ENCODE results near the gene MEIS1. TPM values are rescaled to one million over a fixed set of nuclear protein-coding genes. Genes with fewer than 3 reads are reported as not detected.

The MEIS1 gene
- total RNA-seq (100 to 1,000 TPM in 2 of 5 donors, 10 to 100 TPM in 3; 31.2 to 172 (median 57.4) TPM), polyA plus RNA-seq (10 to 100 TPM in 1 of 3 donors, 1 to 10 TPM in 2; 4.8 to 36.8 (median 9.8) TPM)
- long read RNA-seq, donor 1, full-length matches to known transcripts = 6 of 58 reads
- long read RNA-seq, donor 1, partial matches to known transcripts = 52 of 58 reads
- long read RNA-seq, donor 1, other reads (novel, unspliced or antisense) = 0 of 58 reads
- long read RNA-seq, donor 2, full-length matches to known transcripts = 32 of 124 reads
- long read RNA-seq, donor 2, partial matches to known transcripts = 83 of 124 reads
- long read RNA-seq, donor 2, other reads (novel, unspliced or antisense) = 9 of 124 reads
- long read RNA-seq, donor 3, full-length matches to known transcripts = 1 of 9 reads
- long read RNA-seq, donor 3, partial matches to known transcripts = 8 of 9 reads
- long read RNA-seq, donor 3, other reads (novel, unspliced or antisense) = 0 of 9 reads
- long read RNA-seq, donor 4, full-length matches to known transcripts = 3 of 3 reads
- long read RNA-seq, donor 4, partial matches to known transcripts = 0 of 3 reads
- long read RNA-seq, donor 4, other reads (novel, unspliced or antisense) = 0 of 3 reads
- long read RNA-seq, donor 5, full-length matches to known transcripts = 9 of 39 reads
- long read RNA-seq, donor 5, partial matches to known transcripts = 30 of 39 reads
- long read RNA-seq, donor 5, other reads (novel, unspliced or antisense) = 0 of 39 reads
- long read RNA-seq, donor 6 = 0 reads
- long read RNA-seq, donor 7, full-length matches to known transcripts = 13 of 84 reads
- long read RNA-seq, donor 7, partial matches to known transcripts = 63 of 84 reads
- long read RNA-seq, donor 7, other reads (novel, unspliced or antisense) = 8 of 84 reads
- long read RNA-seq, donor 8, full-length matches to known transcripts = 3 of 29 reads
- long read RNA-seq, donor 8, partial matches to known transcripts = 26 of 29 reads
- long read RNA-seq, donor 8, other reads (novel, unspliced or antisense) = 0 of 29 reads
- long read RNA-seq, donor 9, full-length matches to known transcripts = 2 of 47 reads
- long read RNA-seq, donor 9, partial matches to known transcripts = 45 of 47 reads
- long read RNA-seq, donor 9, other reads (novel, unspliced or antisense) = 0 of 47 reads
- long read RNA-seq, donor 10, full-length matches to known transcripts = 7 of 26 reads
- long read RNA-seq, donor 10, partial matches to known transcripts = 19 of 26 reads
- long read RNA-seq, donor 10, other reads (novel, unspliced or antisense) = 0 of 26 reads

- peaks cover 0 to 60% (median 26%) of the 10 kb centered on the region in 3 donors for H3K27me3 ChIP-seq
- H3K4me1 ChIP-seq = peaks cover 0 to 34% (median 24%) of the 10 kb centered on the region in 4 donors
- TF ChIP-seq POLR2A (IDR thresholded peaks at IDR 0.05) = peak in 2 of 4 donors; percentile 65 to 84
- no peak for TF ChIP-seq EP300 (IDR thresholded peaks at IDR 0.05)
- peak; percentile 99 for TF ChIP-seq POLR2AphosphoS5 (IDR thresholded peaks at IDR 0.05)
- TF ChIP-seq, protein P1, sequence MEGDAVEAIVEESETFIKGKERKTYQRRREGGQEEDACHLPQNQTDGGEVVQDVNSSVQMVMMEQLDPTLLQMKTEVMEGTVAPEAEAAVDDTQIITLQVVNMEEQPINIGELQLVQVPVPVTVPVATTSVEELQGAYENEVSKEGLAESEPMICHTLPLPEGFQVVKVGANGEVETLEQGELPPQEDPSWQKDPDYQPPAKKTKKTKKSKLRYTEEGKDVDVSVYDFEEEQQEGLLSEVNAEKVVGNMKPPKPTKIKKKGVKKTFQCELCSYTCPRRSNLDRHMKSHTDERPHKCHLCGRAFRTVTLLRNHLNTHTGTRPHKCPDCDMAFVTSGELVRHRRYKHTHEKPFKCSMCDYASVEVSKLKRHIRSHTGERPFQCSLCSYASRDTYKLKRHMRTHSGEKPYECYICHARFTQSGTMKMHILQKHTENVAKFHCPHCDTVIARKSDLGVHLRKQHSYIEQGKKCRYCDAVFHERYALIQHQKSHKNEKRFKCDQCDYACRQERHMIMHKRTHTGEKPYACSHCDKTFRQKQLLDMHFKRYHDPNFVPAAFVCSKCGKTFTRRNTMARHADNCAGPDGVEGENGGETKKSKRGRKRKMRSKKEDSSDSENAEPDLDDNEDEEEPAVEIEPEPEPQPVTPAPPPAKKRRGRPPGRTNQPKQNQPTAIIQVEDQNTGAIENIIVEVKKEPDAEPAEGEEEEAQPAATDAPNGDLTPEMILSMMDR (IDR thresholded peaks at IDR 0.05) = no peak
- H3K9me3 ChIP-seq = no peaks in the 10 kb centered on the region
- H3K36me3 ChIP-seq = peaks cover 3 to 25% (median 8%) of the 10 kb centered on the region in 4 donors
- WGBS, 5 donors = 0 to 1% (median 1%) methylated on average over 38 of the region's 38 CpGs
- DNase-seq = peak; percentile 90 to 98
- peak within 1 kb of the TSS; percentile 70 to 83 (median 72) for H3K4me3 ChIP-seq
- peak within 1 kb of the TSS; percentile 86 to 93 (median 89) for H3K27ac ChIP-seq
- intact Hi-C loops (cut with DNase I; ENCODE audit: low total_unique reads) = no loop called here
Measured at GRCh38 chr2:66434679-66435548, at the start of gene MEIS1. TSS of gene MEIS1 (plus strand) at chr2:66435125. CDS start at chr2:66435857, 732 bp downstream.

DNA sequence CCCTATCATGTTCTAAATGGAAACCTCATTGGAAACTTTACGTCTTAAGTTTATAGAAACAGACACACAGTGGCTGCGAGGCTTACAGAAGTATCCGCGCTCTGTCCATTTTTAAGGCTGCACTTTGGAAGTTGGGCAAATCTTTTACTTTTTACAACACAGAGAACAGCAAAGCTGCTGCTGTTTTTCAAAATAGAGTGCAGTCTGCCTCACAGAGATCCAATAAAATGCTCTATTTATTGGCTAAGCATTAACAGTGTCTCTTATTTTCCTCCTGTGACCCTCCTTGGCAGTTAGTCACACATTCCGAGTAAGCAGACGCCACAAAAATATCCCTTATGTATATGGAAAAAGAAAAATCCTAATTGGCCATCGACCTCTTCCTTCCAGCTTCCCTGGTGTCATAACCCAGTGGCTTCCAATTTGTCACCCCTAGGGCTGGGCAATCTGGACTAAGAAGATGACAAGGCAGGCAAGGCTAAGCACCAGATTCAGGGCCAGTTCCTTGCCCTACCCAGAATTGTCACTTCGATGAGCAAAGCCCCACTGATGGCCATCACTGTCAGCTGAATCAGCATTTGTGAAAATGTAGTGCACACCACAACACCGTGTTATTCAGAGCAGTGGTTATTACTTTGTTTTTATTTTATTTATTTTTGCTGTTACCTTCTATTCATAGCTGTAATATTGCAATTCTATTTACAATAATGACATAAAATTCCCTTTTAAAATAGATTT is 47.7 kb upstream of the MEIS1 start:
- Histone ChIP-seq H3K27me3 (peaks cover 0 to 5% (median 0%) of the 10 kb centered on the region in 3 donors), H3K36me3 (no peaks in the 10 kb centered on the region), H3K4me3 (no peak overlapping the region), H3K9me3 (no peaks in the 10 kb centered on the region), H3K4me1 (no peaks in the 10 kb centered on the region), H3K27ac (no peak overlapping the region)
- intact Hi-C loops (cut with DNase I; ENCODE audit: low total_unique reads) = no loop called here
- 58 to 75% (median 68%) methylated on average over 9 of the region's 9 CpGs for WGBS, 5 donors
- peak in 1 of 2 donors; percentile 33 for DNase-seq
- TF ChIP-seq POLR2AphosphoS5 (IDR thresholded peaks at IDR 0.05) = no peak
- TF ChIP-seq EP300 (IDR thresholded peaks at IDR 0.05) = no peak
- TF ChIP-seq, protein P1 (IDR thresholded peaks at IDR 0.05) = no peak
- TF ChIP-seq POLR2A (IDR thresholded peaks at IDR 0.05) = no peak

DNA sequence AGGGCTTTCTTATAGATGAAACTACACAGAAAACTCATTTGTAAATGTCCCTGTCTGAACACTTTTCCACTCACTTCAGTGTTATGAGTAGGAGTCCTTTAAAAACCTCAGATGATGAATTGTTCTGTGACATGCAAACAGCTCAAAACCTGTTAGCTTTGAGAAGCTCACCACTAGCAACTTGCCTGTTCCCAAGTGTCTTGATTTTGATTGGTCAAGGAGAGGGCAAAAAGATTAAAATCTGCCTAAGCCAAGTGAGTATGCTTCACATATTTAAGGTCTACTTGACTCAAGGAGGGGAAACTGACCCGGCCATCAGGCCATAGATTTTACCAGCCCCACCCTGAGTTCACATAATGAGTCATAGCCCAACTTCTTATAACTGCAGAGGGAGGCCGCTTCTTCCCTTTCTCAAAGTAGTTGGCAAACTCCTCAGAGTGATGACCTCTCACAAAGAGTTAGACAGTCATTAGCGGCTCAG is 45.2 kb upstream of the MEIS1 start:
- H3K4me1 ChIP-seq = no peaks in the 10 kb centered on the region
- H3K4me3 ChIP-seq = no peak overlapping the region
- intact Hi-C loops (cut with DNase I; ENCODE audit: low total_unique reads) = no loop called here
- H3K27me3 ChIP-seq = peaks cover 0 to 5% (median 0%) of the 10 kb centered on the region in 3 donors
- WGBS, 5 donors = 40 to 66% (median 46%) methylated on average over 3 of the region's 3 CpGs
- no peaks in the 10 kb centered on the region for H3K36me3 ChIP-seq
- H3K9me3 ChIP-seq = no peaks in the 10 kb centered on the region
- no peak overlapping the region for H3K27ac ChIP-seq
- peak in 1 of 2 donors; percentile 28 for DNase-seq
- no peak for TF ChIP-seq POLR2AphosphoS5 (IDR thresholded peaks at IDR 0.05)
- TF ChIP-seq EP300 (IDR thresholded peaks at IDR 0.05) = no peak
- TF ChIP-seq, protein P1 (IDR thresholded peaks at IDR 0.05) = no peak
- no peak for TF ChIP-seq POLR2A (IDR thresholded peaks at IDR 0.05)

Data from stomach (tissue), 19 donors.